NCI-H510A treated with DMSO at 0.1 percent for 48 hours (cell line): ENCODE measurements around the gene TMEM127.
"Not testable (repeated sequence)": the region's sequence is repeated elsewhere in the genome, so short reads cannot be mapped to it uniquely, and the experiment has no call there.

ENCODE experiments used
- DNase-seq: peaks from one replicate; lab custom pipeline; 2025; lab: John Stamatoyannopoulos, UW

TMEM127 gene

DNA sequence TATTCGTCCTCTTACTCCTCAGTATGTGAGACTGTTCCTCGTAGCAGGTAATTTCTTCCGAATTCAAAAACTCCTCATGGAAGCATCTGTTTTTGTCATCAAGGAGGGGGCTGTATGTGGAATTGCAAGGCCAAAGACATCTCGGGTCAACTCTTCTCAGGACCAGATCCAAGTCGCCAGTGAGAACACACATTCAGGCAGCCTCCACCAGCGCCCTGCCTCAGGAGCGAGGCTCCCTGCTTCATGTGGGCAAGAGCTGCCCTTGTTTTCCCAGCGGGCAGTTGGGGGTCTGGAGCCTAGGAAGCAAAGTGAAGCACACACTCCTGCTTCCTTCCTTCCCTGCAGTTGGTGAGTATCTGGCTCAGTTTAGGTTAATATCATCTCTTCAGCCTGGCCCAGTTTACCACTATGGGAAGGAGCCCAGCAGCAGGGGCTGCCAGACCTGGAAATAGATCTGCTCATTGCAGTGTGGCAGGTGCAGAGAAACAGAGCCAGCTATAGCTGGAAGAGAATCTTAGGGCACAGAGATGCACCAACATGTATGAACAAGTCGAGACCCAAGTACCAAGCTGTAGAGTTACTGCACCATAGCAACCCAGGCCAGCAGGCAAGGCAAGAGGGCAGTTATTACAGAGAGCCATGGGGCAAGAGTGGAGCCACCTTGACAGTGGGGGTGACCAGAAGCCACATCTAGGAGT is 25.3 kb downstream of the TMEM127 start:
- DNase-seq: peak; percentile 62

DNA sequence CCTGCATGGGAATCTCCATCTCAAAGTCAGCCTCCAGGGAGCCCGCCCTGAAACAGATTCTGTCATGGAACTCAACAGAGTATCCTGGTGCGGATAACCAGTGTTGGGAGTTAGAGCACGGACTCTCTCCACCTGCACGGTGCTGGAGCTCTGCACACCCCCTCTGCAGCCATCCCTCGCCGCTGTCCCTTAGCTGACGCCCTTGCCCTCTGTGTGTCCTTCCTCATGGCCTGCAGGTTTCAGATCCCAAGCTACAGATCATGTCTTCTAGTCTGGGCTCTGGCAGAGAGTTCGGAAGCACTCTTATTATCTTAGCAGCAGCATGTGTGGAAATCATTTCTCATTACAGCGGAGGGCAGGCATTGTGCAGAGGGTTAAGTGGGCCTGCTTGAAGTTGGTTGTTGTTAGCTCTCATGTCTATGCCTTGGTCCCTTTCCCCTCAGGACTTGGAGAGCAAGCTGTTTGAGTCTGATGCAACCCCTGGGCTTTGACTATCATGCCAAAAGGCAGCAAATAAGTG is 26.0 kb downstream of the TMEM127 start:
- peak; percentile 49 for DNase-seq

DNA sequence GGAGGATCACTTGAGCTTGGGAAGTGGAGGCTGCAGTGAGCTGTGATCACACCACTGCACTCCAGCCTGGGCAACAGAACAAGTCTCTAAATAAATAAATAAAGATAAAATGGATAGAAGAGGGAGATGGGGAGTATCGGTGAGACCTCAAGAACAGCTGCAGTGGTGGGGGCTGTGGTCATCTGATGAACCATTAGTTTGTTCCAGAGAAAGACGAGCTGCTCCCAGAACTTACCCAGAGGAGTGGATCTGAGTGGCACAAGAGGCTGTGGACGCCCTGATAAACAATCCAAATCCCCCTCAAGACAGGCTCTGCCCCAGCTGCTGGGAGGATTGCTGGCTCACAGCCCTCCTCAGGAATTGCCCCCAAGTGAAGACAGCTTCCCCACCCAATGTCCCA is 26.7 kb downstream of the TMEM127 start:
- peak; percentile 75 for DNase-seq

DNA sequence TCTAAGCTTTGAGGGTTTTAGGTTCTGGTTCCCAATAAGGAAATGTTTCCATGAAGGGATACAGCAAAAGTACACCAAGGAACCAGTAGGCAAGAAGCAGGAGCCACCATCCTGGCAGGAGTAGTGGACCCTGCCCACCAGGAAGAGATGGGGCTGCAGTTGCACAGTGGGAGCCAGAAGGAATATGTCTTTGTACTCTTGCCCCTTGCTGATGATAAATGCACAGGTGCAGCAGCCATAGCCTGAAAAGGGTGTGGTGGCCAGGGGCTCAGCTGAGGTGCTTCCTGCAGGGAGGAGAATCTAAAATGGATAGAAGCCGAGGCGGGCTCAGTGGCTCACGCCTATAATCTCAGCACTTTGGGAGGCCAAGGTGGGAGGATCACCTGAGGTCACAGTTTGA is 27.5 kb downstream of the TMEM127 start:
- DNase-seq: no peak

DNA sequence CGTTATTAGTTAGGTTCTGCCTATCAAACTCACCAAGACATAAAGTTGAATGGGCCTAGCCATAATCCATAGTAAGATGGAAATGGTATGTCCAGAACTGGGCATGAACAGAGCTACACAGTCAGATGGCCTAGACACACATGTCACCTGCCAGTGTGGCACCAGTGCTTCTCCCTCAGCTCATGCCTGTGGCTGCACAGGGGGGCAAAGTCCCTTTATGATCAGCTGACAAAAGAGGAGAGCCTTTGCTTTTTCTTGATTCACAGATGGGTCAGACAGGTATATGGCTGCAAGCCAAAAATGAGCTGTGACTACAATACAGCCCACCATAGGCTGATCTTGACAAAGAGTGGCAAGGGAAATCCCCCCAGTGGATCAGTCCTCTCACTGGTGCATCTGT is 28.9 kb downstream of the TMEM127 start:
- DNase-seq: no peak

DNA sequence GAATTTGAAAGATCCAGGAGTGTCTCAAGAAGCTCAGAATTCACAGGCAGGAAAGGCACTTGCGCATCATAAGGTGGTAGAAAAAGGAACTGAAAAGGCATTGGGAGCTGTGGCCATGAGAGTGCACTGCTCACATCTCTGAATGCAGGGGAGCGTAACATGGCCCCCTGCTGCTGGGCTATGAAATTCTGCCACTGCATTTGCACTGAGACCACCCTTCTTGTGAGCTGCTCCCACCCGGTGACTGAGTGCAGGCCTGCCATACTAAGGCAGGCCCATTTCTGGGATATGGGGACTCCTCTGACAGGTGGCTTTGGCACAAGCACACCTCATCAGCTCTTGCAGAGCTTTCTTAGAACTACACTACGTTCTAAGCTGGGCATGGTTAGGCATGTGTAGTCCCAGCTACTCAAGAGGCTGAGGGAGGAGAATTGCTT is 31.9 kb downstream of the TMEM127 start:
- DNase-seq: no peak

DNA sequence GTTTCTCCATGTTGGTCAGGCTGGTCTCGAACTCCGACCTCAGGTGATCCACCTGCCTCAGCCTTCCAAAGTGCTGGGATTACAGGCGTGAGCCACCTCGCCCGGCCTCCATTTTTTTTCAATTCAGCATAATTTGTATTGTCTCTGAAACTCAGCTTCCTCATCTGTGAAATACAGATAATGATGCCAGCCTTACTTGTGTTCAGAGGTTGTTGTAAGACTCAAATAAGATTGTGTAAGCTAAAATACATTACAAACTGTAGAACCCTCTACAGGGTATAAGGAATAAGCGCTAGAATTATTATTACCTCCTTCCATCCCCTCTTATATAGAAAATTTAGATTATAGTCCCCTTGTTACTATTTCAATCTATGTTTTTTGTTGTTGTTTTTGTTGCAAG is 32.4 kb downstream of the TMEM127 start:
- no peak for DNase-seq

DNA sequence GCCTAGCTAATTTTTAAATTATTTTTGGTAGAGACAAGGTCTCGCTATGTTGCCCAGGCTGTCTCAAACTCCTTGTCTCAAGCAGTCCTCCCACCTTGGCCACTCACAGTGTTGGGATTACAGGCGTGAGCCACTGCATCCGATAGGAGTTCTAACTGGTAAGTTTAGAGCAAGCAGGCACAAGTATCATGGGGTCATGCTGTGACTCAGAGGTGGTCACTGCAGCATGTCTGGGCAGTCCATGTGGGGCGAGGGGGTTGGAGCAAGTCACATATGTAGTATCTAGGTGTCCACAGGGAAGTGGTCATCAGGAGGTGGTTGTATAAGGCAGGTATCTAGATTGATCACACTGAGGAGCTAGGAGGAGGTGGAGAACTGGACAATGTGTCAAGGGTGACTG is 34.5 kb downstream of the TMEM127 start:
- DNase-seq: no peak

DNA sequence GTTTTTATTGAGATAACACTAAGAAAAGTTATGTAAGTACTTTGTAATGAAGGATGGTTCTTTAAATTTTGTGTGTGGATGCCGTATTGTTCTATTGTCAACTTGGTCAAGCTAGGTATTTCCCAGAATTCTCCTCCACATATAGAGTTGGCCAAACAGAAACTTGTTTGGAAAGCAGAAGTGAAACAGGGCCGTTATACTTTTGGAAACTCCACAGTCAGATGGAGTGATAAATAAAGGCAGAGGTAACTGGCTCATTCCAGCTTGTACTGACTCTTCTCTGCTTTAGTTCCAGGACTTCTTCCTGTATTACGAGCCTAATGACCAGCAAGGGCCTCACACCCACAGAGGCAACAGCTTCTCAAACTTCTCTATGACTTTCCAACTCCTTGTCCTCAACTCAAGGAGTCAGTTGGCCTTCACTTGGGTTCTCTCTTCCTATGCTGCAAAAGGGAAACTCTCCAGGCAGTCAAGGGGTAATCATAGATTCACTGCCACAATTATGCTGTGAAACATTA is 40.7 kb downstream of the TMEM127 start:
- no peak for DNase-seq

DNA sequence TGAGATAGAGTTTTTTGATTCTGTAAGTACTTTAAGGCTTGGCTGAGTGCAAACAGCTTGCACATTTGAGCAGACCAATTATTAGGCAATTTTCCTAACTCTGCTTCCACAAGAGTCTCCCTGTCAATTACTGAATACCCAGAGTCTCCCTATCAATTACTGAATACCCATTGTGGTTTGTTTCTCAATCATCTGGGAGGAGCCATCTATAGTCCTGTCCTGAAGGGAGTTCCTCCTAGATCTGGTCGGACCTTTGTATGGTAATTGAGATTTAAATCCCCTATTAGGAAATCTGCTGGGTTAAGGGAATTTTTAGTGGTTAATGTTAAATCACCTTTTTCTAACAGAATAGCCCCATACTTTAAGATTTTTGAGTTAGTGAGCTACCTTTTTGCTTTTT is 44.7 kb downstream of the TMEM127 start:
- DNase-seq: not testable (repeated sequence)

DNA sequence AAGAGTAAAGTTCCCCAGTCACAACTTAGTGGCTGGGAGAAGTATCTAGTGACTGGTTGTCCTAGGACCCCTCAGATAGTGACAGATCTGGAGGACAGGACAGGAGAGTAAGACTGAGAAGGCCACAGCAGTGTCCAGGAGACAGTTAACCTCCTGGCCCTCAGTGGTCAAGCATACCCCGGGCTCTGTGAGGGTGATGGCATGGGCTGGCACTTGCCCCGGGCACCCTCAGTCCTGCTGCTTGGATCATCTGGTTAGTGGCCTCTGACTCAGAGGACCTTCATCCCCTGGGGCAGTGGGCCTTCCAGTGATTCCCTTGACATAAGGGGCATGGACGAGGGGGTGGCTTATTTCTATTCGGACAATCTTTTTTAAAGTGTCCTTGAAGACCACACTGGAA is 45.8 kb downstream of the TMEM127 start:
- not testable (repeated sequence) for DNase-seq

DNA sequence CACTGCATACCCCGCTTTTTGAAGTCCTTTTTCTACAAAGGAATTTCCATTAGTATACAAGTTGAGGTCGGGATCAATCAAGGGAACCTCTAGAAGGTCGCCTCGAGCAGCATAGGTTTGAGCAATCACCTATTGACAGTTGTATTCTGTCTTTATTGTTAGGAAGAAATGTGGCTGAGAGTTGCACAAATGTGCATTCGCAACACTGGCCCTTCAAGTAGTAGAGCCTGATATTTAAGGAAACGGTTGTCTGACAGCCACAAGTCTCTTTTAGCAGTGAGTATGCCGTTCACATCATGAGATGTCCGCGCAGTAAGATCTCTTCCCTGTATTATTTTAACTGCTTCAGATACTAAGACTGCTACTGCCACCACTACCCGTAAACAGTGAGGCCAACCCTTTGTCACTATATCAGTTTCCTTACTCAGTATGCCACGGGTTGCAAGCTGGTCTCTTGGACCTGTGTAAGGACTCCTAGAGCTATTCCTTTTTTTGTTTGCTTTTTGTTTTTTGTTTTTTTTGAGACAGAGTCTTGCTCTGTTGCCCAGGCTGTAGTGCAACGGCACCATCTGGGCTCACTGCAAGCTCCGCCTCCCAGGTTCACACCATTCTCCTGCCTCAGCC is 47.2 kb downstream of the TMEM127 start:
- no peak for DNase-seq

DNA sequence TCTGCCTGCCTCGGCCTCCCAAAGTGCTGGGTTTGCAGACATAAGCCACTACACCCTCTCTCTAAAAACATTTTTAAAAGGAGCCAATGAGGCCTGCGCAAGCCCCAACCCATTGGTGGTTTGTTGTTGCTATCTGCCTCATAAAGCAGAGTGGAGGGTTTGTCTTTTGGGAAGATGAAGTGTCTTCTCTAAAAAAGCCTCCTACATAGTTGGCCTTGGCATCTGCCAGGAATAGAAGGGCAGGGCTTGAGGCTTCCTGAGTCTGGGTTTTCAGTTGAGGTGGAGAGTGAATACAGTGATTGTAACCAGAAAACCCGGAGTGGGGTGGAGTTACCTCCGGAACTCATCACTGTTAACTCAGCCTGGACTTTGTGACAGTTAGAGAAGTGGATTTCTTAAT is 51.2 kb downstream of the TMEM127 start:
- DNase-seq: no peak

DNA sequence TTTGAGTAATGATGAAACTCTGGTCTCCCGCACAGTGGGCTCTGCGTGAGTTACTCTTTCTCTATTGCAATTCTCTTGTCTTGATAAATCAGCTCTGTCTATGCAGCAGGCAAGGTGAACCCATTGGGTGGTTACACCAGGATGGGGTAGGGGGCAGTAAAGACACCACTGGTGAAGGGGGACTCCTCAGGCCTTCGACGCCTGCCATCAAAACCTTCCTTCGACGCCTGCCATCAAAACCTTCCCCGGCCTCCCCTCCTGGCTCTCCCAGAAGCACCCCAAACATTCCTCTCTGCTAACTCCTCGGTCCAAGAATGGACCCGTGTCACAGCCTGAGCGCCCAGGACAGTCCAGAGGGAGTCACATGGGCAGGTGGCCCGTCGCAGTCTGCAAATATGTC is 52.4 kb downstream of the TMEM127 start:
- no peak for DNase-seq

DNA sequence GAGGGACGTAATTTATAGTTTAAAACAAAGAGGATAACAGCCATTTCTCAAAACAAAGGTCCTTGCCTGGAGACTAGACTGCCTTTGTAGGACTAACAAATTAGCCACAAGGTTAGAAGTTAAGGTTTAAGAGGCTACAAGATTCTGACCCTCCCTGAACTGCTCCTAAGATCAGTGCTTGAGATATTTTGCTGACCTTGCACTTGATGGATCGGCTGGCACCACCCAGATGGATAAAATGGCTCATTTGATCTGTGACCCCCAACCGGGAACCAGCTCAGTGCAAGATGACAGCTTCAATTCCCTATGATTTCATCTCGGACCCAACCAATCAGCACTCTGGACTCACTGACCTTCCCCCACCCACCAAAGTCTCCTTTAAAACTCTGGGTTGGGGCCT is 53.5 kb downstream of the TMEM127 start:
- DNase-seq: no peak

DNA sequence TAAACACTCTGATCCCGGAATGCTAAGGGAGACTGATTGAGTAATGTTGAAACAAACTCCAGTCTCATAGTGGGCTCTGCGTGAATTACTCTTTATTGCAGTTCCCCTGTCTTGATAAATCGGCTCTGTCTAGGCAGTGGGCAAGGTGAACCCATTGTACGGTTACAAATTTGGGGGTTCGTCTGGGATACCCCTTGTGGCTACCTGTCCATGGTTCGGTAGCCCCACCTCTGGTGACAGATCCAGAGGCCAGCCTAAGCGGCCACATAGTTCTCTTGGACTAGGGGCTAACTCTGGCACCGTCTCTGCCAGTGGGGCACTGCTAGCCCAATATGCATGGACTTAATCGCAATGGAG is 56.1 kb downstream of the TMEM127 start:
- no peak for DNase-seq

DNA sequence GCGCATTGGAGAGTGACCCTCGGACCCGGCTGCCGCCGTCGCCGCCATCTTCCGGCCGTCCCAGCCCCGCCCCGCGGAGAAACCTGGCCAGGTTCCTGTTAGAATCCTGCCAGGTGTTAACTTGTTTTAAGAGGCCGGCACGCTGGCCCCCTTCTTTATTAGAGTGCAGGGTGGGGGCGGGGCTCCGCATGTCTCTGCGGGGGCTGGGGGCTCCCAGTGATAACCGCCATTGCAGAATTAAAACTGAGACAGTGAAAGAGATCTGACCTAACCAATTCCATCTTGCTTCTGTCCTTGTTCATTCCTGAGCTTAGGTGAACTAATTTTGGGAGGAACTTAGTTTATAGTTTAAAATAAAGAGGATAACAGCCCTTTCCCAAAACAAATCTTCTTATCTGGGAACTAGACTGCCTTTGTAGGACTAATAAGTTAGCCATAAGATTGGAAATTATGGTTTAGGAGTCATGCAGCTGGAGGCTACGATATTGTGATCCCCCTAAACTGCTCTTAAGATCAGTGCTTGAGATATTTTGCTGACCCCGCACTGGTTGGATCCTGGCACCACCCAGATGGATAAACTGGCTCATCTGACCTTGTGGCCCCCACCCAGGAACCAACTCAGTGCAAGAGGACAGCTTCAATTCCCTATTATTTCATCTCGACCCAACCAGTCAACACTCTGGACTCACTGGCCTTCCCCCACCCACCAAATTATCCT is 56.6 kb downstream of the TMEM127 start:
- DNase-seq: no peak

DNA sequence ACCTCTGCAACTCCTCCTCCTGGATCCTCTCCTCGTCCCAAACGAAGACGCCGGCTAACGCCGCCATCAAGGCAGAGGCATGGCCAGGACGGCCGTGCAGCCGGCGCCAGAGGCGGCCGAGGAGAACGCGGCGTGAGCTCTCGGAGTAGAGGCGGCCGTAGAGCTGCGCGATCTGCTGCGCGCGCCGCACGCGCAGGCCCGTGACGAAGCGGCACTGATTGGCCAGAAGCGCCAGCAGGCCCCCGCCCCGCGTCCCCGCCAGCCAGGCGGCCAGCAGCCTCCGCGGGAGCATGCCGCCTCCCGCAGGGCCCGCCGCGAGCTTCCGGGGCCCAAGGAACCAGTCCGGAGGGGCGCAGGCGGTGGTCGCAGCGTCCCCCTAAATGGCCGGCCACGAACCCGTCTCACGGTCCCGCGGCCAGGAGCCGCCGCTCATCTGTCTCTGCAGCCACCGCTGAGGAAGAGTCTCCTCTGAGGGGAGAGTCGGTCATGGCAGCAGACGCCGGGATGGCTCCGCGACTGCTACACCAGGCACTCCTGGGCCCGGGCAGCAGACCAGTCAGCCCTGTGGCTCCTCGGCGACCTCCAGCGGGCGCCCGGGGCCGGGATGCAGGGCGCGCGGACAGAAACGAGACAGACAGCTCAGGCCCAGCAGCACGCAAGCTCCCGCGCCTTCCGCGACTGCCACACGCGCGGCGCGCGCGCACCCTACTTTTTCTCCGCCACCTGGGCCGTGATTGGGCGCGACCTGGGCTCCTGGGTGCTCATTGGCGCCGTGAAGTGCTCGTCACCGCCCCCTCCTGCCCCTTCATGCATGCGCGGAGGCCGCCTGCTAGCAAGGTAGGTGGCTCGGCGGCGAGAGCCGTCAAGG is 57.4 kb downstream of the TMEM127 start, which contains the start of gene STARD7:
STARD7 (minus strand) TSS at position 685 of the 868 bp plus-strand sequence; CDS start at position 292, 393 bp downstream.
- peak; percentile 93 for DNase-seq

DNA sequence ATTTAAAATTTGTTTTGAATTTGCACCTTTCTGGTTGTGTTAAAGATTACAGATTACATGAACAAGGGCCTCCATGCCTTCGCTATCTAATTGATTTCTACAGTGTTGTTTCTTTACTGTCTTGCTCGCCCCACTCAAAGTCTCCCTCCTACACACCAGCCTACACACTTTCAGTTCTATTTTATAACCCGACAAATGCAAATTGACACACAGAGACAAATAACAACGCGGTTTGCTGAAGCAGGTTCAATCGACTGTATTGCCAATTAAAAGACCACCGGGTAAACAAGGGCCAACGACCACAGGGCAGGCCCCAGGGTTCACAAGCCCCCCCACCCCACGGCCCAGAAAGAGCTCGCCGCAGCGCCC is 58.0 kb downstream of the TMEM127 start:
- DNase-seq: no peak

DNA sequence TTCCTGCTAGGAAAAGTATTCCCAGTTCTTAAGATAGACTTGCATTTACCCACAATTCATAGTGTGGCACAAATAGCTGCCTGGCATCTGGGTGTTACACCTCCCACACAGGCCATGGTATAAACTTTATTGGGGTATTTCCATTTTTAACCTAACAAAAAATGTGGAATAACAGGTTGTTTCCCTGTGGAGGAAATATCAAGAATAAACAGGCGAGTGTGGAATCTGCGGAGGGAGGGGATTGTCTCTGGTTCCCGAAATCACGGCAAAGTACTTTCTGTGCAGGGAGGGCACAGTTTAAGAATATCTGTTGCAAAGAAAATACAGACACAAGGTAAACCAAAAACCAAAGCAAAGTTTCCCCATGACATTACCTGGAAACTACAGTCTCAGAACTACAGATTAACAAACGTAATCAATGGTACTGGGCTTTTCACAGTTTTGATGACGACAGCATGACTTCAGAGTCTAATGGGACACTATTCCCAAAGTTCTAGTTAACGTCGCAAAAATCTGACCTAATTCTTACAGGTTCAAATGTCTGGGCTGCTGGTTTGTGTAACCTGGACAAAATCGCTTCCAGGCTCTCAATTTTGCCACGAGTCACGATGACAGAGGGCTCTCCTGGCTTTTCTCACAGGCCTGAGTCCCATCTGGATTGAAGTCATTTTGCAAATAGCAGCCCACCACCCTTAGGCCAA is 58.6 kb downstream of the TMEM127 start:
- DNase-seq: no peak

DNA sequence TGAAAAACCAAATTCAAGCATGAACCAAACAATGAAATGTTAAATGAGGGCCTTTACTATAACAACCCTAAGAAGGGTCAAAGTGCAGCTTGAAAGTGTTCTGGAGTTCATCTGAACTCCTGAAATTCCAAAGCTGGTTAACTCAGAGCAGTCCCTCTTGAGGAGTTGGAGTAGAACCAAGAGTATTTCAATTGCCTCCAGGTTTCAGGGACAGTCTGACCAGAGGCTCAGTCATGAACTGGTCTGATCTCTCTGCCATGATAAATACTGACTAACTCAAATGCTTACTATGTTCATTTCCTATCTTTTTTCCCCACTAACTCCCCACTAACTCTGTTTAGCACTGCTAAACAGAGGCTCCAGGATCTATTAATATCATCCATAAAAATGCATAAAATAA is 59.9 kb downstream of the TMEM127 start:
- no peak for DNase-seq
